SKM-1 treated with dmso at 0.1 percent for 144 hours (cell line): ENCODE results near the gene AACS.
"Not testable (repeated sequence)": the region's sequence is repeated elsewhere in the genome, so short reads cannot be mapped to it uniquely, and the experiment has no call there.

ENCODE experiments used
- DNase-seq: peaks from one replicate; lab custom pipeline; 2025; ENCODE audit not compliant: unreplicated experiment; lab: John Stamatoyannopoulos, UW

AACS gene, protein sequence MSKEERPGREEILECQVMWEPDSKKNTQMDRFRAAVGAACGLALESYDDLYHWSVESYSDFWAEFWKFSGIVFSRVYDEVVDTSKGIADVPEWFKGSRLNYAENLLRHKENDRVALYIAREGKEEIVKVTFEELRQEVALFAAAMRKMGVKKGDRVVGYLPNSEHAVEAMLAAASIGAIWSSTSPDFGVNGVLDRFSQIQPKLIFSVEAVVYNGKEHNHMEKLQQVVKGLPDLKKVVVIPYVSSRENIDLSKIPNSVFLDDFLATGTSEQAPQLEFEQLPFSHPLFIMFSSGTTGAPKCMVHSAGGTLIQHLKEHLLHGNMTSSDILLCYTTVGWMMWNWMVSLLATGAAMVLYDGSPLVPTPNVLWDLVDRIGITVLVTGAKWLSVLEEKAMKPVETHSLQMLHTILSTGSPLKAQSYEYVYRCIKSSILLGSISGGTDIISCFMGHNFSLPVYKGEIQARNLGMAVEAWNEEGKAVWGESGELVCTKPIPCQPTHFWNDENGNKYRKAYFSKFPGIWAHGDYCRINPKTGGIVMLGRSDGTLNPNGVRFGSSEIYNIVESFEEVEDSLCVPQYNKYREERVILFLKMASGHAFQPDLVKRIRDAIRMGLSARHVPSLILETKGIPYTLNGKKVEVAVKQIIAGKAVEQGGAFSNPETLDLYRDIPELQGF

GRCh38 chr12:125065021-125065918, at the start of gene AACS:
Gene AACS, plus strand, starts transcription at chr12:125065435. Its CDS starts 150 bp downstream, at chr12:125065585.
- peak; percentile 33 for DNase-seq

GRCh38 chr12:125015680-125016310, 49.4 kb upstream of the AACS start:
- no peak for DNase-seq

- no peak for DNase-seq
These were observed 47.4 kb upstream of the AACS start for GRCh38 chr12:125017801-125018200.

DNA sequence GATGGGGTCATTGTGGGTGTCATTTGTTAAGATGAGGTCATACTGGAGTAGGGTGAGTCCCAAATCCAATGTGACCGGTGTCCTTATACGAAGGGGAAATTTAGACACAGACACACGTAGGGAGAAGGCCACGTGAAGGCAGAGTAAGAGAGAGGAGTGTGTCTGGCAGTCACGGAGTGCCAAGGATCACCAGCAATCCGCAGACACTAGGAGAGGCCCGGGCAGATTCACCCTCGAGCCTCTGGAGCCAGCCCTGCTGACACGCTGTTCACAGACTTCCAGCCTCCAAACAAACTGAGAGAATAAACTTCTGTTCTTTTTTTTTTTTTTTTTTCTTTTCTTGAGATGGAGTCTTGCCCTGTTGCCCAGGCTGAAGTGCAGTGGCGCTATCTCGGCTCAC, 46.9 kb upstream of the AACS start:
- no peak for DNase-seq

DNA sequence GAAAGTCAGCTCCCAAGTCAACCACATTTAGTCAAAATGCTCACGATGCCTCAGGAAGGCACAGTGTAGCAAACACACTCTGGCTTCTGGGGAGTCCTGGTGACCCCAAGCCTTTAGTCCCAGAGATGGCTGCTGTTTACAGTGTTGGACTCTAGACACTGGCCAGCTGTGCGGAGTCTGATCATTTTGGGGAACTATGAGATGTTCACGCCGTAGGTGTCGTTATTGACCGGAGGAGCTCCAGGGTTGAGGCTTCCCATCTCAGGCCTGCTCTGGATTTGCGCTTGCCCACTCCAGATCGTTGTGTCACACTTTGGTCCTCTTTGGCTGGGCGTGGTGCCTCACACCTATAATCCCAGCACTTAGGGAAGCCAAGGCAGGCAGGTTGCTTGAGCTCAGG, 44.1 kb upstream of the AACS start:
- no peak for DNase-seq

- no peak for DNase-seq
These were observed 43.5 kb upstream of the AACS start for GRCh38 chr12:125021771-125022170.

DNA sequence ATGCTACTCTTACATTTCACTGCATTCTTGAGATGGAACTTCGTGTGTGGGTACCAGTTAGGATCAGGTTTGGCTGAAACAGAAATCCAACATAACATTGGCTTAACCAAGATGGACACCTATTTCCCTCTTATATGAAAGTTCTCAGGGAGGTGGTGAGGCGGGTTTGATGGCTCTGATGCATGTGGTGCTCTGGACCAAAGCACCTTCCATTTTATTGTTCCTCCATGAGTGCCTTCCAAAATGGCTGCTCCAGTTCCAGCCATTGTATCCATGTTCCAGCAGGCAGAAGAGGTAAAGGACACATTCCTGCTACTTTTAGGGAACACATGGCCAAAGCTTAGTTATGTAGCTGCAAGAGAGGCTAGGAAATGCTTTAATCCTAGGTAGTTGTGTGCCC, 42.2 kb upstream of the AACS start:
- DNase-seq = no peak

GRCh38 chr12:125024949-125025563, 40.2 kb upstream of the AACS start:
- DNase-seq = no peak

DNA sequence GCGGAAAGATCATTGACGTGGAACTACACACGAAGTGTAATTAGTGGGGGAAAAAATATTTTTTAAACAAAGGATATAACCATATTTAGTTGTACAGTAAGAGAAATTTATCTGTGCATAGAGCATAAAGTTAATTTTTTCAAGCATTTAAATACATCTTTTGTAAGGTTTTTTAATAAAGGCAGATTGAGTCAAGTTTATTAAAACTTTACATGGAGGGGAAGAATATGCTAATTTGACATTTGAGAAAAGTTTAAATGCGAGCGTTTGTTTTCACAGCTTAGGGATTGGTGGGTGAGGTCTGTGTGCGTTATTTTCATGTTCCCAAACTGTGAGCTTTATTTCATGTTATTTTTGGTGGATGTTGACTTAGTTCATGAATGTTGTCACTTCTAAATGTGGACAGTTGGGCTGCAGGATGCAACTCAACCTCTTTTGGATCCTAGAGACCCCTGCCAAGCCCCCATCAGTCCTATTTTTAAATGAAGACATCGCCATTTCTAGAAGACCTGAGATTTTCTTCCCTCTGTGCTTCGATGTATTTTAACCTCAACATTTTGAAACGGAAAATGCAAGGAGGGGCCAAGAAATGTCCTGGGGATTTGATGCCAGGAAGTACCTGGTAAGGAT, 39.5 kb upstream of the AACS start:
- DNase-seq = no peak

- no peak for DNase-seq
These were observed 37.1 kb upstream of the AACS start for GRCh38 chr12:125028106-125028505.

GRCh38 chr12:125029761-125030358, 35.4 kb upstream of the AACS start:
- no peak for DNase-seq

- not testable (repeated sequence) for DNase-seq
These were observed 33.8 kb upstream of the AACS start for GRCh38 chr12:125031471-125031870.

DNA sequence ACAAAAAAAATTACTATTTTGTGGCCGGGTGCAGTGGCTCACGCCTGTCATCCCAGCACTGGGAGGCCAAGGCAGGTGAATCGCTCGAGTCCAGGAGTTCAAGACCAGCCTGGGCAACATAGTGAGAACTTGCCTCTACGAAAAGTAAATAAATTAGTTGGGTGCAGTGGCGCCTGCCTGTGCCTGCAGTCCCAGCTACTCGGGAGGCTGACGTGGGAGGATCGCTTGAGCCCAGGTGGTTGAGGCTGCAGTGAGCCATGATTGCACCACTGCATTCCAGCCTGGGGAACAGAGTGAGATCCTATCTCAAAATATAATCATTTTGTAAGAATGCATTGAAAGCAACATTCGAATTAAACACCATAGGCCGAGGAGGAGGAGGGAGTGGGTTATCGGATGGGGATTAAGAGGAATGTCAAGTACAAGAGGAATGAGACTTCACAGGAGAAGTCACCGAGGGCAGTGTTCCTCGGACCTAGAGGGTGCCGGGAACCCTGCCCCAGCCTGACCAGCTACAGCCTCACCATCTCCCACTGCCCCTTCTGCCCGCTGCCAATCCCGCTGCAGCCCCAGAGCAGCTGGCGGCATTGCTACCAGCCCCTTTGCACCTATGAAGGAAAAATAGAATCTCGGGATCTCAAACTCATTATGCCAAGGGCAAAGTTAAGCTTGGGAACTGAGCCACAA, 32.6 kb upstream of the AACS start:
- no peak for DNase-seq

GRCh38 chr12:125033288-125033687, 31.9 kb upstream of the AACS start:
- DNase-seq = no peak

GRCh38 chr12:125038976-125039625, 26.1 kb upstream of the AACS start:
- DNase-seq = no peak

- no peak for DNase-seq
These were observed 16.2 kb upstream of the AACS start for GRCh38 chr12:125049093-125049458.

DNA sequence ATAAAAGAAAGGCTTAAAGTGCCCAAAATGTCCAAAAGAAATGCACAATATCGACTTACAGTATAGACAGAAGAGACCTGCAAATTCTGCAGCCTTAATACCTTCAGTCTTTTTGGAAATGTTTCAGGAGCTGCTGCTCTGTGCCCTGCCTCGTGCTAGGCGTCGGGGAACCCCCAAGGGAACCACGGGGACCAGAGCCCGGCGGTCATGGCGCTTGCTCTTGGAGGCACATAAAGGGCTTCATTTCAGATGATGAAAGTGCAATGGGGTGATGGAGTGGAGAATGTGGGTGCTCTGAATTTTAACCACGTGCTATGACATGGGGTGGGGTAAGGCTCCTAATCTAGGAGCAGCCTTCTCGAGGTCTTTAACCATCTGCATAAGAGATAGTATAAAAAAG, 14.8 kb upstream of the AACS start:
- no peak for DNase-seq

- no peak for DNase-seq
These were observed 14.4 kb upstream of the AACS start for GRCh38 chr12:125050868-125051267.

- no peak for DNase-seq
These were observed 11.4 kb upstream of the AACS start for GRCh38 chr12:125053821-125054220.
